ENCODE measurements around the gene PSMD12.

The PSMD12 gene

DNA sequence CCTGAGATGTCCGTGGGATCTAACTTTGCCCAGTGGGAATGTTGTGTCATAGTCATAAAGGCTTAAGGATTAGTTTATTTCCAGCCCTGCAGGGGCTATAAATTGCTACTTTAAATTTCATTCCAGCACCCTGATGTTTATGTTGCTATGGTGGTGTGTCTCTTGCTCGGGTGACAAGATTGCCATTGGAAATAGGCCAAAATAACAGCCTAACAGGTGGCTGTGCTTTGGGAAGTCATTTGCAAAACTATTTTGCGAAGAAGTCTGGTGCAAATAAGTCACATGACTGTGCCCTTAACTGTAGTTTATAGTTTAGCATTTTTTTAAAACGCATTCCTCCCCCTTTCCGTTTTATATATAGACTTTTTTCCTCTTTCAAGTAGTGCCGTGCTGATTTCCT, 33.8 kb upstream of the PSMD12 start:
- ChIA-PET CTCF (interaction anchor here (1.0 kb wide), 2 partner anchors 14 to 21 kb away, joined by 3 to 6 read pairs; no protein-coding TSS in a partner anchor), POLR2A (no interaction called here)
- TF ChIP-seq, protein P1, sequence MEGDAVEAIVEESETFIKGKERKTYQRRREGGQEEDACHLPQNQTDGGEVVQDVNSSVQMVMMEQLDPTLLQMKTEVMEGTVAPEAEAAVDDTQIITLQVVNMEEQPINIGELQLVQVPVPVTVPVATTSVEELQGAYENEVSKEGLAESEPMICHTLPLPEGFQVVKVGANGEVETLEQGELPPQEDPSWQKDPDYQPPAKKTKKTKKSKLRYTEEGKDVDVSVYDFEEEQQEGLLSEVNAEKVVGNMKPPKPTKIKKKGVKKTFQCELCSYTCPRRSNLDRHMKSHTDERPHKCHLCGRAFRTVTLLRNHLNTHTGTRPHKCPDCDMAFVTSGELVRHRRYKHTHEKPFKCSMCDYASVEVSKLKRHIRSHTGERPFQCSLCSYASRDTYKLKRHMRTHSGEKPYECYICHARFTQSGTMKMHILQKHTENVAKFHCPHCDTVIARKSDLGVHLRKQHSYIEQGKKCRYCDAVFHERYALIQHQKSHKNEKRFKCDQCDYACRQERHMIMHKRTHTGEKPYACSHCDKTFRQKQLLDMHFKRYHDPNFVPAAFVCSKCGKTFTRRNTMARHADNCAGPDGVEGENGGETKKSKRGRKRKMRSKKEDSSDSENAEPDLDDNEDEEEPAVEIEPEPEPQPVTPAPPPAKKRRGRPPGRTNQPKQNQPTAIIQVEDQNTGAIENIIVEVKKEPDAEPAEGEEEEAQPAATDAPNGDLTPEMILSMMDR (IDR thresholded peaks at IDR 0.05; ENCODE audit: insufficient read depth, low read length, missing control alignments) = no peak
- H3K4me3 ChIP-seq (ENCODE audit: low read depth, low read length) = no peak overlapping the region
- no peak for DNase-seq (ENCODE audit: low read depth, low spot score)

DNA sequence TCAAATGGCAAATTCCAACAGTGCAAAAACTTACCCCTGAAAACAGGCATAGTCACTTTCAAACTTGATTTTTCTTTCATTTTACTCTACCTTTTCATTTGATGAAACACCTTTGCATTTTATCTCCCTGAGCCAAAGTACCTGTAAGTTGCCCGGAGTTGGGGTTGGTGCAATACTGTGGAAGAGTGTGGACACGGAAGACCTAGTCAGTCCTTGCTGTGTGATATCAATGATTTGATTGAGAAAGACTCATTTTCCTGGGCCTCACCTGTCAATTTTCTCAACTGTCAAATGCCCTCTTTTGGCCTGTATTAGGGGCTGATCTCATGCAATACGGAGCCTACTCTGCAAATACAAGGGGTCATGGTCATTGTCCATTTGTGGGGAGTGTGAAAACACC, 33.3 kb upstream of the PSMD12 start:
- DNase-seq (ENCODE audit: low read depth, low spot score) = no peak
- ChIA-PET CTCF (no interaction called here), POLR2A (no interaction called here)
- TF ChIP-seq, protein P1 (IDR thresholded peaks at IDR 0.05; ENCODE audit: insufficient read depth, low read length, missing control alignments) = no peak
- H3K4me3 ChIP-seq (ENCODE audit: low read depth, low read length) = no peak overlapping the region

DNA sequence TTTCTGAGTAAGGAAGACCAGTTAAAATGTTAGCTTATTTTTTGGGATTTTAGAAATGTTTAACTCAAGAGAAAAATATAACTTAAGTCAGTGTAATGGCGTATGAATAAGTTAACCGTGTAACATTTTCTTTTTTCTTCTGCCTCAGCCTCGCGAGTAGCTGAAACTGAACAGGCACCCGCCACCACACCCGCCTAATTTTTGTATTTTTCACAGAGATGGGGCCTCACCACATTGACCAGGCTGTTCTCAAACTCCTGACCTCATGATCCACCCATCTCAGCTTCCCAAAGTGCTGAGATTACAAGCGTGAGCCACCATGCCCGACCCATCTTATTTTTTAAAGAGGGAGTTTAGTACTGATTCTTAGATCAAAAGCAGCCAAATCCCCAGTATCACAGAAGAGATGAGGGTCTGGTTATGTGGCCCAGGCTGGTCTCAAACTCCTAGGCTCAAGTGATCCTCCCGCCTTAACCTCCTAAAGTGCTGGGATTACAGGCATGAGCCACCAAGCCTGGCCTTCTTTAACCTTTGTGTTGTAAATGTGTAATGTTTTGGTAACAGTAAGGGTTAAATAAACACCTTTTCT, 27.5 kb upstream of the PSMD12 start:
- no peak for DNase-seq (ENCODE audit: low read depth, low spot score)
- no peak overlapping the region for H3K4me3 ChIP-seq (ENCODE audit: low read depth, low read length)
- CTCF ChIA-PET = interaction anchor here (1.6 to 1.9 kb wide), 3 partner anchors 15 to 81 kb away, joined by 7 to 12 read pairs (median 7); no protein-coding TSS in a partner anchor
- TF ChIP-seq, protein P1 (IDR thresholded peaks at IDR 0.05; ENCODE audit: insufficient read depth, low read length, missing control alignments) = no peak
- POLR2A ChIA-PET = no interaction called here

DNA sequence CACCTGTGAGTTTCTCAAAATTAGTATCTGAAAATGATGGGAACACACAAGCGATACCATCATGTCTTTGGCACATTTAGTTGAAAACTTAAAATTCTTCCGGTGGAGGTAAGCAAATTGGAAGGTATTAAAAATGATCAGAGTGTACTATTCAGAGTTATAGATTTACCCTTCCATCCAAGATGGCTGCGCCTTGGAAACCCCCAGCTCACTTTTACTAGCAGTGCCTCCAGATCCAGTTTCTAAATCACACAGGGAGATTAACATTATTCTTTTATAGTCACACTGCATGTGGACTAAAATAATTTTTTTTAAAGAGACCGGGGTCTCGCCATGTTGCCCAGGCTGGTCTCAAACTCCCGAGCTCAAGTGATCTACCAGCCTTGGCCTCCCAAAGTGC, 25.7 kb upstream of the PSMD12 start:
- H3K4me3 ChIP-seq (ENCODE audit: low read depth, low read length) = no peak overlapping the region
- TF ChIP-seq, protein P1 (IDR thresholded peaks at IDR 0.05; ENCODE audit: insufficient read depth, low read length, missing control alignments) = no peak
- CTCF ChIA-PET = interaction anchor here (7.8 kb wide), 1 partner anchor 14 kb away, joined by 92 read pairs; the partner anchor contains the start of gene PITPNC1
- POLR2A ChIA-PET = no interaction called here
- no peak for DNase-seq (ENCODE audit: low read depth, low spot score)

DNA sequence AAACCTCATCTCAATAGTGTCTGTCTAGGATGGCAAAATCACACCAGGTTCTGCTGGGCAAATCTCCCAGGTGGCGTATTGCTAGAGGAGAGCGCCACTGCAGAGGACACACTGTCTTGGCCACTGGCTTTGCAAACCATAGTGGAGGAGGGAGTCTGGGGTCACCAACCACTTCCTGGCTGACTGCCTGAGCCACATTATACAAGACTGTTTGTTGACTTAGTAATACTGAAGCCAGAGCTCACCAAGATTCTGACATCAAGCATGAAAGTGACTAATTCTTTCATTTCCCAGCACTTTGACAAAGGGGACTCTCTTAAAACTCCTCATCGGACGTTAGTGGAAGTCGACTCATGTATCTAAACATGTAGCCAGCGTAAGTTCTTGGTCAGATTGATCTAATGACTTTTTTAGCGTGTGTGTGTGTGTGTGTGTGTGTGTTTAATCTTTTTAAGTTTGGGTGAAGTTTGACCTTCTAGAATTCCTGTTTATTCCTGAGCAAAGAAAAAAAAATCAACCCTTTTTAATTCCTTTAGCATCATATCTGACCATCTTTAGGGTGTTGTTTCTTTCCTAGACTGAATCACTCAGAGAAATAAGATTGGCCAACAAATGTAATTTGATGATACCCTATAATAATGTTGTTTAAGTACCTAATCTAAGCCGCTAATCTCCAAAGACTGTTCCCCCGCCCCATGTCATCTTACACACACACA, 24.4 kb upstream of the PSMD12 start:
- ChIA-PET CTCF (interaction anchor here (1.2 to 7.8 kb wide), 2 partner anchors 13 to 85 kb away, joined by 6 to 92 read pairs; partner anchors contain the start of gene PITPNC1), POLR2A (no interaction called here)
- peak overlapping the region; percentile 15; the same call in 1 of the 2 replicates for H3K4me3 ChIP-seq (ENCODE audit: low read depth, low read length)
- TF ChIP-seq, protein P1 (IDR thresholded peaks at IDR 0.05; ENCODE audit: insufficient read depth, low read length, missing control alignments) = no peak
- peak; percentile 91 for DNase-seq (ENCODE audit: low read depth, low spot score)

DNA sequence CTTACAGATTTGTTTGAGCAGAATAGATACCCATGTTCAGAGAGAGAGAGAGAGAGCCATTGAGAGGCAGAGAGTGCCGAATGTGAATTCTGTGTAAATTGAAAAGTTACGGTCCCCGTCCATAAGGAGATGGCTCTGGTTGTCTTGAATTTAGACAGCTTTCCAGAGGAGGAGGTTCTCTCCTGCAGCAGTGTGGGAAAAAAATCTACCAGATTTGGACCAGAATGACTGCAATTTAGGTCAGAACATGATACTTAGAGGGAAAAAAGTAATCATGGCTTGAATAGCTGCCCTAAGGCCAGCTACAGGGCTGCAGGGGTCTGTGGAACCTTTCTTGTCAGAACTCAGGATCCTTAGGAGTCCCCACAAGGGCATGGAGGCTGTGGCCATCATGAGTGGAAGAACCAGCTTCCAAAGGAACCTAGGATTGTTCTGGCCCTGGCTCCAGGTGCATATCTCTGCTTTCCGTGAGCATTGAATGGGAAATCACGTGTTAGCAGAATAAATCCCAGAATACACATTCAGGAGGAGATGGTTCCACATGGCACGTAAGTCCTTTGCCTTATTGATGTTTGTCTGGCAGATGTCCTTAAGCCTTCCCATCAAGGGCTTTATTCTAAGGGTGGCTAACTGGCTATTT, 23.7 kb upstream of the PSMD12 start:
- TF ChIP-seq, protein P1 (IDR thresholded peaks at IDR 0.05; ENCODE audit: insufficient read depth, low read length, missing control alignments) = no peak
- ChIA-PET CTCF (interaction anchor here (1.0 to 7.8 kb wide), 6 partner anchors 12 to 244 kb away, joined by 3 to 92 read pairs (median 5); partner anchors contain the start of gene PITPNC1), POLR2A (interaction anchor here (1.7 kb wide), 1 partner anchor 51 kb away, joined by 3 read pairs; no protein-coding TSS in a partner anchor)
- DNase-seq (ENCODE audit: low read depth, low spot score) = no peak
- no peak overlapping the region for H3K4me3 ChIP-seq (ENCODE audit: low read depth, low read length)
